HepG2 (cell line): ENCODE results near the gene SLC35B3. TPM values are rescaled to one million over a fixed set of nuclear protein-coding genes. Genes with fewer than 3 reads are reported as not detected.

Experiments
- AHR ChIP-seq: IDR thresholded peaks from 2 replicates; pipeline ENCODE4 v1.6.1; 2018; ENCODE audit warnings: missing genetic modification reagents, missing compliant biosample characterization
- FOSL2 ChIP-seq: sonication (generic); formaldehyde crosslinking; IDR thresholded peaks from 2 replicates; pipeline ENCODE4 v1.4.0; 2020; ENCODE audit warnings: missing genetic modification reagents
- GATA4 ChIP-seq: sonication (generic); IDR thresholded peaks from 2 replicates; pipeline ENCODE4 v1.6.1; 2016; ENCODE audit warnings: antibody characterized with exemption, low read depth, borderline replicate concordance
- GTF3A ChIP-seq: sonication (generic); formaldehyde crosslinking; conservative IDR thresholded peaks from 2 replicates; pipeline ENCODE4 v1.4.0; 2020; ENCODE audit warnings: mild to moderate bottlenecking, missing genetic modification reagents
- PRPF4 ChIP-seq: fragments of 200-400 bp; formaldehyde crosslinking; IDR thresholded peaks from 2 replicates; pipeline ENCODE4 v1.6.1; 2016; ENCODE audit warnings: low read length, low read depth; ENCODE audit not compliant: poor library complexity, severe bottlenecking
- RNF2 ChIP-seq: fragments of 450-650 bp; conservative IDR thresholded peaks from 2 replicates; pipeline ENCODE4 v1.6.1; 2016; ENCODE audit warnings: low read depth
- SRSF9 ChIP-seq: fragments of 200-400 bp; formaldehyde crosslinking; IDR thresholded peaks from 2 replicates; pipeline ENCODE4 v1.6.1; 2018; ENCODE audit warnings: borderline replicate concordance, mild to moderate bottlenecking, low read depth, low read length; ENCODE audit not compliant: insufficient read depth, poor library complexity, severe bottlenecking
- TMF1 ChIP-seq: sonication (generic); formaldehyde crosslinking; IDR thresholded peaks from 2 replicates; pipeline ENCODE4 v1.8.1; 2022; ENCODE audit warnings: low read depth, missing genetic modification reagents
- ZFY ChIP-seq: sonication (generic); formaldehyde crosslinking; IDR thresholded peaks from 2 replicates; pipeline ENCODE4 v1.4.0; 2020; ENCODE audit warnings: missing genetic modification reagents
- ZNF138 ChIP-seq: sonication (generic); formaldehyde crosslinking; IDR thresholded peaks from 2 replicates; pipeline ENCODE4 v1.5.0; 2020; ENCODE audit warnings: mild to moderate bottlenecking, low read depth, missing genetic modification reagents
- ZNF276 ChIP-seq: sonication (generic); formaldehyde crosslinking; IDR thresholded peaks from 2 replicates; pipeline ENCODE4 v1.4.0; 2020; ENCODE audit warnings: mild to moderate bottlenecking, low read depth, missing genetic modification reagents
- ZNF431 ChIP-seq: sonication (generic); formaldehyde crosslinking; IDR thresholded peaks from 2 replicates; pipeline ENCODE4 v1.9.0; 2022; ENCODE audit warnings: missing genetic modification reagents, low read depth, mild to moderate bottlenecking, borderline replicate concordance
- ZNF703 ChIP-seq: sonication (generic); formaldehyde crosslinking; IDR thresholded peaks from 2 replicates; pipeline ENCODE4 v1.5.1; 2020; ENCODE audit warnings: missing genetic modification reagents, mild to moderate bottlenecking, moderate library complexity, borderline replicate concordance
- ZNF792 ChIP-seq: IDR thresholded peaks from 2 replicates; pipeline ENCODE4 v1.6.1; 2016
- ZNF878 ChIP-seq: sonication (generic); formaldehyde crosslinking; IDR thresholded peaks from 2 replicates; pipeline ENCODE4 v1.8.1; 2023; ENCODE audit warnings: mild to moderate bottlenecking, missing genetic modification reagents, moderate library complexity
- polyA plus RNA-seq, 8 experiments: library from polyadenylated mRNA; depleted of rRNA in 3 of 8; stranded (reverse) in 7 of 8; unstranded in 1 of 8; fragments of >200 nt; fragmentation: Illumina TruSeq in 4 of 8; extraction: Trizol in 4 of 8; gene quantifications; 2 replicates each; pipeline versions ENCODE4 v1.2.1 to v1.2.3, GENCODE V29; 2011 to 2016; ENCODE audit warnings: low read depth in 4 of 8, missing spikeins in 1 of 8, mixed read lengths in 1 of 8; ENCODE audit not compliant: insufficient read depth in 1 of 8
- total RNA-seq, 5 experiments: library from RNA; depleted of rRNA; stranded (reverse); fragments of >200 nt; fragmentation: Illumina TruSeq; extraction: Trizol; gene quantifications; 2 replicates each; pipeline ENCODE4 v1.2.3, GENCODE V29; 2016; ENCODE audit warnings: low read depth in 1 of 5
- TF ChIP-seq, protein P1 (sequence below), 2 experiments: fragments of 450-650 bp in 1 of 2; sonication (generic) in 1 of 2; formaldehyde crosslinking in 1 of 2; IDR thresholded peaks; 2 replicates each; pipeline versions ENCODE4 v1.6.1 to v1.8.0; 2016 to 2022; ENCODE audit warnings: antibody characterized with exemption in 1 of 2, mild to moderate bottlenecking in 1 of 2, missing genetic modification reagents in 1 of 2
- TF ChIP-seq, protein P2 (sequence below): IDR thresholded peaks from 2 replicates; pipeline ENCODE4 v1.6.1; 2016; ENCODE audit warnings: low read depth, borderline replicate concordance
- TF ChIP-seq, protein P3 (sequence below): sonication (generic); formaldehyde crosslinking; IDR thresholded peaks from 2 replicates; pipeline ENCODE4 v1.4.0; 2020; ENCODE audit warnings: missing genetic modification reagents, low read depth, mild to moderate bottlenecking, borderline replicate concordance

The SLC35B3 gene
- total and polyA plus RNA-seq, 2 of the 13 experiments (the other 11 are each of a cell fraction or from before 2014, with no cell fraction given), result 8.7 to 13.5 TPM

DNA sequence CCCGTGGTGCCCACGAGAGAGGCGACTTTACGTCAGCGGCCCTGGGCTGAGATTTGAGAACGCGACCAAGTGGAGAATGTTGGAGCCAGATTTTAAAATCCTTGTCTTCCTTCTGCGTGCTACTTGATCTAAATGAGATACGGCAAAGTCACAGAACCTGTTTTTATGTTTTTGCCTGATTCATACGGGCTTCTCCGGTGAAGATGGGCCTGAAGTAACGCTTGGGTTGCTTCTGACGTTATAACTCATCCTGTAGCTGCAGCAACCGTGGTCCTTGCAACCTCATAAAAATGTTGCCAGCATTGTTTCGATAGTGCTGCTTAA, 462 bp upstream of the SLC35B3 start (continued):
- TF ChIP-seq, protein P1, sequence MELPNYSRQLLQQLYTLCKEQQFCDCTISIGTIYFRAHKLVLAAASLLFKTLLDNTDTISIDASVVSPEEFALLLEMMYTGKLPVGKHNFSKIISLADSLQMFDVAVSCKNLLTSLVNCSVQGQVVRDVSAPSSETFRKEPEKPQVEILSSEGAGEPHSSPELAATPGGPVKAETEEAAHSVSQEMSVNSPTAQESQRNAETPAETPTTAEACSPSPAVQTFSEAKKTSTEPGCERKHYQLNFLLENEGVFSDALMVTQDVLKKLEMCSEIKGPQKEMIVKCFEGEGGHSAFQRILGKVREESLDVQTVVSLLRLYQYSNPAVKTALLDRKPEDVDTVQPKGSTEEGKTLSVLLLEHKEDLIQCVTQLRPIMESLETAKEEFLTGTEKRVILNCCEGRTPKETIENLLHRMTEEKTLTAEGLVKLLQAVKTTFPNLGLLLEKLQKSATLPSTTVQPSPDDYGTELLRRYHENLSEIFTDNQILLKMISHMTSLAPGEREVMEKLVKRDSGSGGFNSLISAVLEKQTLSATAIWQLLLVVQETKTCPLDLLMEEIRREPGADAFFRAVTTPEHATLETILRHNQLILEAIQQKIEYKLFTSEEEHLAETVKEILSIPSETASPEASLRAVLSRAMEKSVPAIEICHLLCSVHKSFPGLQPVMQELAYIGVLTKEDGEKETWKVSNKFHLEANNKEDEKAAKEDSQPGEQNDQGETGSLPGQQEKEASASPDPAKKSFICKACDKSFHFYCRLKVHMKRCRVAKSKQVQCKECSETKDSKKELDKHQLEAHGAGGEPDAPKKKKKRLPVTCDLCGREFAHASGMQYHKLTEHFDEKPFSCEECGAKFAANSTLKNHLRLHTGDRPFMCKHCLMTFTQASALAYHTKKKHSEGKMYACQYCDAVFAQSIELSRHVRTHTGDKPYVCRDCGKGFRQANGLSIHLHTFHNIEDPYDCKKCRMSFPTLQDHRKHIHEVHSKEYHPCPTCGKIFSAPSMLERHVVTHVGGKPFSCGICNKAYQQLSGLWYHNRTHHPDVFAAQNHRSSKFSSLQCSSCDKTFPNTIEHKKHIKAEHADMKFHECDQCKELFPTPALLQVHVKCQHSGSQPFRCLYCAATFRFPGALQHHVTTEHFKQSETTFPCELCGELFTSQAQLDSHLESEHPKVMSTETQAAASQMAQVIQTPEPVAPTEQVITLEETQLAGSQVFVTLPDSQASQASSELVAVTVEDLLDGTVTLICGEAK (IDR thresholded peaks at IDR 0.05), result no peak
- TF ChIP-seq, protein P1 (CRISPR knock-in tag; IDR thresholded peaks at IDR 0.05), result 0 out of 2 replicates have a peak, but pooled peaks have one; percentile 0
- TF ChIP-seq ZNF138 (CRISPR knock-in tag) (0 out of 2 replicates have a peak, but pooled peaks have one; percentile 53), GATA4 (no peak), PRPF4 (peak; percentile 36), GTF3A (CRISPR knock-in tag) (peak; percentile 87; the same call in 1 of the 2 replicates), ZNF878 (peak; percentile 0; the same call in 1 of the 2 replicates), ZNF703 (CRISPR knock-in tag) (peak; percentile 54), SRSF9 (no peak), TMF1 (CRISPR knock-in tag) (0 out of 2 replicates have a peak, but pooled peaks have one; percentile 12), ZNF792 (CRISPR knock-in tag) (0 out of 2 replicates have a peak, but pooled peaks have one; percentile 6), ZFY (CRISPR knock-in tag) (peak; percentile 6; the same call in 1 of the 2 replicates), RNF2 (peak; percentile 59; the same call in 1 of the 2 replicates), FOSL2 (no peak), AHR (CRISPR knock-in tag) (peak; percentile 15; the same call in 1 of the 2 replicates), ZNF276 (CRISPR knock-in tag) (peak; percentile 16; the same call in 1 of the 2 replicates), ZNF431 (CRISPR knock-in tag) (peak; percentile 11; the same call in 1 of the 2 replicates)
- TF ChIP-seq, protein P2, sequence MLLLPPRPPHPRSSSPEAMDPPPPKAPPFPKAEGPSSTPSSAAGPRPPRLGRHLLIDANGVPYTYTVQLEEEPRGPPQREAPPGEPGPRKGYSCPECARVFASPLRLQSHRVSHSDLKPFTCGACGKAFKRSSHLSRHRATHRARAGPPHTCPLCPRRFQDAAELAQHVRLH (CRISPR knock-in tag), result no peak
- TF ChIP-seq, protein P3, sequence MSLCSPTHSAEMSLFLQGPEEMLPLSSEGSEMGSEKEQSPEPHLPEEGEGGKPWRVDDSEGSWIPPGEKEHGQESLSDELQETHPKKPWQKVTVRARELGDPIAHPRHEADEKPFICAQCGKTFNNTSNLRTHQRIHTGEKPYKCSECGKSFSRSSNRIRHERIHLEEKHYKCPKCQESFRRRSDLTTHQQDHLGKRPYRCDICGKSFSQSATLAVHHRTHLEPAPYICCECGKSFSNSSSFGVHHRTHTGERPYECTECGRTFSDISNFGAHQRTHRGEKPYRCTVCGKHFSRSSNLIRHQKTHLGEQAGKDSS (CRISPR knock-in tag), result 0 out of 2 replicates have a peak, but pooled peaks have one; percentile 1
